HepG2 (cell line): ENCODE data around the gene EIF4E.

Experiments
- FOXA1 ChIP-seq, 2 experiments: fragments of 450-650 bp in 1 of 2; sonication (generic) in 1 of 2; formaldehyde crosslinking in 1 of 2; IDR thresholded peaks; 2 replicates each; pipeline versions ENCODE4 v1.4.0 to v1.6.1; 2016 to 2020; ENCODE audit warnings: missing genetic modification reagents in 1 of 2
- GABPA ChIP-seq, 2 experiments: IDR thresholded peaks; 2 replicates each; pipeline ENCODE4 v1.6.1; 2011 to 2016; ENCODE audit warnings: low read depth in 2 of 2, low read length in 1 of 2, missing biosample characterization in 1 of 2, missing genetic modification characterization in 1 of 2
- MBD4 ChIP-seq: IDR thresholded peaks from 2 replicates; pipeline ENCODE4 v1.6.1; 2012; ENCODE audit warnings: low read length, inconsistent platforms, borderline replicate concordance

DNA sequence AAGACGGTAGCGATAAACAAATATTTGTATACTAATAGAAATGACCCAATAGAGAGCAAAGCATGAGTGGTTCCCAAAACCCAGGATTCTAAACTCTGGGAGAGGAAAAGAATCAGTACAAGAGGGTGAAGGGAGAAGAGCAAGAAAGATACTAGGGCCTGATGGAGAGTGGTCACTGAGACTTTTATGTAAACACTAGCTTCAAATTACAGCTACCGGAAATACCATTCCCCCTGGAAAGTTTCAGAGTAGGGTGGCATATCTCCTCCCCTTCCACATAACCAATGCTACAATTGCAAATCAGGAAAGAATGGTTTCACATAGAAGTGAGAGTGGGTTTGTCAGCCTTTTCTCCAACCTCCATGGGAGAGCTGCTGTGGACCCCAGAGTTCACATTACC lies 77.1 kb downstream of the EIF4E start:
- TF ChIP-seq MBD4, result no peak
- no peak for TF ChIP-seq GABPA (IDR thresholded peaks at IDR 0.05; ENCODE audit: low read depth, low read length)
- TF ChIP-seq GABPA (CRISPR knock-in tag; IDR thresholded peaks at IDR 0.05; ENCODE audit: low read depth), result peak; percentile 49; the same call in 1 of the 2 replicates
- TF ChIP-seq FOXA1 (IDR thresholded peaks at IDR 0.05), result no peak
- no peak for TF ChIP-seq FOXA1 (CRISPR knock-in tag; IDR thresholded peaks at IDR 0.05)
